ENCODE data around the gene BRINP3.

GRCh38 chr1:190403402-190403801 lies 74.3 kb downstream of the BRINP3 start:
- no peak for TF ChIP-seq CTCF (conservative IDR thresholded peaks at IDR 0.05; ENCODE audit: low read length)
- no peak for TF ChIP-seq EZH2phosphoT487 (IDR thresholded peaks at IDR 0.05; ENCODE audit: borderline replicate concordance, low read depth, low read length)

All from OCI-LY7 (cell line).